Measurements from ENCODE around the gene ZNF595. TPM values are rescaled to one million over a fixed set of nuclear protein-coding genes. Genes with fewer than 3 reads are reported as not detected.

The ZNF595 gene
- total RNA-seq, 1 experiment from 2014 or later: 10.0 TPM

Other genes with a start within 250 kb of the ZNF595 start
- 3.6 and 4.2 TPM in 2 replicates for gene ZNF718, start 71.2 kb downstream of the ZNF595 start, total RNA-seq (2014; rRNA removed; shearing (Covaris generic))

Data from RPMI7951 (cell line).